GM12878 (cell line): ENCODE results near the gene MYNN. TPM values are rescaled to one million over a fixed set of nuclear protein-coding genes. Genes with fewer than 3 reads are reported as not detected.

Source experiments
- ASH2L ChIP-seq: fragments of 300-600, 200-600 bp; sonication (generic); IDR thresholded peaks from 2 replicates; pipeline ENCODE4 v1.6.1; 2017; ENCODE audit warnings: low read depth, mild to moderate bottlenecking, borderline replicate concordance
- CEBPB ChIP-seq, 2 experiments: fragments of 150-350 bp in 1 of 2; IDR thresholded peaks; 2 replicates each; pipeline ENCODE4 v1.6.1; 2012 to 2014; ENCODE audit warnings: low read depth in 2 of 2, low read length in 2 of 2, borderline replicate concordance in 1 of 2, inconsistent platforms in 1 of 2
- CREB1 ChIP-seq: IDR thresholded peaks from 2 replicates; pipeline ENCODE4 v1.6.1; 2012; ENCODE audit warnings: low read depth, mild to moderate bottlenecking, inconsistent platforms
- EED ChIP-seq: sonication (generic); IDR thresholded peaks from 2 replicates; pipeline ENCODE4 v1.6.1; 2016; ENCODE audit warnings: antibody characterized with exemption, low read depth
- EP300 ChIP-seq, 2 experiments: fragments of 150-350 bp in 1 of 2; IDR thresholded peaks; 2 replicates each; pipeline ENCODE4 v1.6.1; 2011 to 2012; ENCODE audit warnings: low read depth in 2 of 2, low read length in 2 of 2, borderline replicate concordance in 1 of 2, improper control_type of control experiment in 1 of 2, inconsistent platforms in 1 of 2; ENCODE audit not compliant: control insufficient read depth in 1 of 2
- GABPA ChIP-seq: IDR thresholded peaks from 2 replicates; pipeline ENCODE4 v1.6.1; 2014; ENCODE audit warnings: antibody characterized with exemption, low read depth, mild to moderate bottlenecking, inconsistent platforms
- IRF4 ChIP-seq: IDR thresholded peaks from 2 replicates; pipeline ENCODE4 v1.6.1; 2011; ENCODE audit warnings: low read depth, low read length
- MTA3 ChIP-seq: IDR thresholded peaks from 2 replicates; pipeline ENCODE4 v1.6.1; 2012; ENCODE audit warnings: low read length, inconsistent platforms, borderline replicate concordance
- PML ChIP-seq: IDR thresholded peaks from 2 replicates; pipeline ENCODE4 v1.6.1; 2012; ENCODE audit warnings: low read length, inconsistent platforms
- RB1 ChIP-seq: fragments of 450-650 bp; formaldehyde crosslinking; IDR thresholded peaks from 2 replicates; pipeline ENCODE4 v1.6.1; 2017; ENCODE audit warnings: mild to moderate bottlenecking, borderline replicate concordance
- RBBP5 ChIP-seq: fragments of 200-600 bp; sonication (generic); conservative IDR thresholded peaks from 2 replicates; pipeline ENCODE4 v1.6.1; 2016
- SIX5 ChIP-seq: IDR thresholded peaks from 2 replicates; pipeline ENCODE4 v1.6.1; 2011; ENCODE audit warnings: mild to moderate bottlenecking, low read depth, low read length, moderate library complexity; ENCODE audit not compliant: severe bottlenecking
- SMARCA5 ChIP-seq: fragments of 450-650 bp; IDR thresholded peaks from 2 replicates; pipeline ENCODE4 v1.6.1; 2017; ENCODE audit warnings: mild to moderate bottlenecking
- SREBF2 ChIP-seq: IDR thresholded peaks from 2 replicates; pipeline ENCODE4 v1.6.1; 2012; ENCODE audit warnings: mild to moderate bottlenecking, low read length
- TCF7 ChIP-seq: IDR thresholded peaks from 2 replicates; pipeline ENCODE4 v1.6.1; 2014; ENCODE audit warnings: antibody characterized with exemption, borderline replicate concordance
- YY1 ChIP-seq: IDR thresholded peaks from 2 replicates; pipeline ENCODE4 v1.6.1; 2011; ENCODE audit warnings: low read depth, mild to moderate bottlenecking, low read length
- ZBED1 ChIP-seq: IDR thresholded peaks from 2 replicates; pipeline ENCODE4 v1.6.1; 2016; ENCODE audit warnings: borderline replicate concordance
- ZSCAN29 ChIP-seq: fragments of 450-650 bp; IDR thresholded peaks from 2 replicates; pipeline ENCODE4 v1.6.1; 2017; ENCODE audit warnings: mild to moderate bottlenecking, moderate library complexity
- polyA plus RNA-seq, 11 experiments: library from polyadenylated mRNA; depleted of rRNA in 4 of 11; unstranded in 6 of 11; stranded (reverse) in 5 of 11; fragments of >200 nt; fragmentation: Nextera tagmentation in 4 of 11; fragmentation: Illumina TruSeq in 1 of 11; extraction: Ambion mirVana in 4 of 11; extraction: Trizol in 1 of 11; gene quantifications; 1 replicate in 1 of 11; 2 replicates in 10 of 11; pipeline versions ENCODE4 v1.2.1 to v1.2.3, GENCODE V29; 2011 to 2016; ENCODE audit warnings: inconsistent platforms in 2 of 11, missing spikeins in 2 of 11, low read depth in 1 of 11
- total RNA-seq, 4 experiments: library from RNA; depleted of rRNA in 3 of 4; stranded (reverse); fragments of >200 nt in 3 of 4; fragmentation: Illumina TruSeq in 1 of 4; extraction: Trizol in 1 of 4; gene quantifications; 2 replicates each; pipeline versions ENCODE4 v1.2.1 to v1.2.3, GENCODE V29; 2013 to 2021
- TF ChIP-seq, protein P1 (sequence below): fragments of 450-650 bp; IDR thresholded peaks from 2 replicates; pipeline ENCODE4 v1.6.1; 2016; ENCODE audit warnings: mild to moderate bottlenecking, moderate library complexity, borderline replicate concordance
- TF ChIP-seq, protein P2 (sequence below): fragments of 450-650 bp; conservative IDR thresholded peaks from 2 replicates; pipeline ENCODE4 v1.6.1; 2017; ENCODE audit warnings: mild to moderate bottlenecking, moderate library complexity
- TF ChIP-seq, protein P3 (sequence below): fragments of 450-650 bp; IDR thresholded peaks from 2 replicates; pipeline ENCODE4 v1.6.1; 2017; ENCODE audit warnings: mild to moderate bottlenecking, low read depth, inconsistent platforms; ENCODE audit not compliant: poor library complexity, severe bottlenecking

MYNN gene
- total and polyA plus RNA-seq, 10 of the 15 experiments (the other 5 are each of a cell fraction or from before 2014, with no cell fraction given) = 8.8 to 20.5 (median 15.8) TPM

DNA sequence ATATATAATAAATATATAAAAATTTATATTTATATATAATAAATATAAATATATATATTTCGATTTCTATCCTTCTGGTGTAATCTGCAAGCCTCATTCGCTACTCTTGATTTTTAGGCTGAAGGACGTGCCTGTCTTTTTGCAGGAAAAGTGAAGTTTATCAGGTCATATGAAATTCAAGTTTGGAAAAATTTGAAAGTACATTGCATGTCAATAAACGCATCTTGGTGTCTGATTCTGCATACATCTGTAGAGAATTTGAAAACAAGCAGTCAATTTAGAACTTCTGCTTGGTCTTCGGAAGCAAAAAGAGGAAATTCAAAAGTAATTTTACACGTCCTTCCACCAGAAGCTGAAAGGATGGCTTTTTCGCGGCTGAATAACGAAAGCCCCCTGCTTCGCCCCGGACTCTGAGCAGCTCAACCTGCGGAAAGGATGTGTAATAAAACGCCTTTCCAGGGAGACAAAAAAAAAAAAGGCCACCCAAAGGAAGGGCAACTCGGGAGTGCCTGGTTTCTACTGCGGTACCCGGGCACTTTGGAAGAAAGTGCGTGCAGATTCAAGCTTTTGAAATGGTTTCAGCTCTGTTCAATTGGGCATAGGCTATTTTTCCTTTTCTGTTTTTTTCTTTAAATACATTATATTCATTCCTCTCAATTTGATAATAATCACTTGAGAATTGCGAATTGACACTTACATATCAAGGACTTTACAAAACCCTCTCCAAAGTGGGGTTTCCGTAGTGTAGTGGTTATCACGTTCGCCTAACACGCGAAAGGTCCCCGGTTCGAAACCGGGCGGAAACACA lies 1.5 kb upstream of the MYNN start (continued):
- TF ChIP-seq, protein P1, sequence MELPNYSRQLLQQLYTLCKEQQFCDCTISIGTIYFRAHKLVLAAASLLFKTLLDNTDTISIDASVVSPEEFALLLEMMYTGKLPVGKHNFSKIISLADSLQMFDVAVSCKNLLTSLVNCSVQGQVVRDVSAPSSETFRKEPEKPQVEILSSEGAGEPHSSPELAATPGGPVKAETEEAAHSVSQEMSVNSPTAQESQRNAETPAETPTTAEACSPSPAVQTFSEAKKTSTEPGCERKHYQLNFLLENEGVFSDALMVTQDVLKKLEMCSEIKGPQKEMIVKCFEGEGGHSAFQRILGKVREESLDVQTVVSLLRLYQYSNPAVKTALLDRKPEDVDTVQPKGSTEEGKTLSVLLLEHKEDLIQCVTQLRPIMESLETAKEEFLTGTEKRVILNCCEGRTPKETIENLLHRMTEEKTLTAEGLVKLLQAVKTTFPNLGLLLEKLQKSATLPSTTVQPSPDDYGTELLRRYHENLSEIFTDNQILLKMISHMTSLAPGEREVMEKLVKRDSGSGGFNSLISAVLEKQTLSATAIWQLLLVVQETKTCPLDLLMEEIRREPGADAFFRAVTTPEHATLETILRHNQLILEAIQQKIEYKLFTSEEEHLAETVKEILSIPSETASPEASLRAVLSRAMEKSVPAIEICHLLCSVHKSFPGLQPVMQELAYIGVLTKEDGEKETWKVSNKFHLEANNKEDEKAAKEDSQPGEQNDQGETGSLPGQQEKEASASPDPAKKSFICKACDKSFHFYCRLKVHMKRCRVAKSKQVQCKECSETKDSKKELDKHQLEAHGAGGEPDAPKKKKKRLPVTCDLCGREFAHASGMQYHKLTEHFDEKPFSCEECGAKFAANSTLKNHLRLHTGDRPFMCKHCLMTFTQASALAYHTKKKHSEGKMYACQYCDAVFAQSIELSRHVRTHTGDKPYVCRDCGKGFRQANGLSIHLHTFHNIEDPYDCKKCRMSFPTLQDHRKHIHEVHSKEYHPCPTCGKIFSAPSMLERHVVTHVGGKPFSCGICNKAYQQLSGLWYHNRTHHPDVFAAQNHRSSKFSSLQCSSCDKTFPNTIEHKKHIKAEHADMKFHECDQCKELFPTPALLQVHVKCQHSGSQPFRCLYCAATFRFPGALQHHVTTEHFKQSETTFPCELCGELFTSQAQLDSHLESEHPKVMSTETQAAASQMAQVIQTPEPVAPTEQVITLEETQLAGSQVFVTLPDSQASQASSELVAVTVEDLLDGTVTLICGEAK = peak; percentile 84
- TF ChIP-seq PML (peak; percentile 59; the same call in 1 of the 2 replicates), TCF7 (no peak; the same call in 1 of the 2 replicates), CREB1 (peak; percentile 32; the same call in 1 of the 2 replicates), SMARCA5 (peak; percentile 71), SREBF2 (peak; percentile 97), MTA3 (0 out of 2 replicates have a peak, but pooled peaks have one; percentile 52), RBBP5 (peak; percentile 80; the same call in 1 of the 2 replicates), ZSCAN29 (peak; percentile 76; the same call in 1 of the 2 replicates), EP300 (IDR thresholded peaks at IDR 0.05; ENCODE audit: borderline replicate concordance in 1 of 2, control insufficient read depth in 1 of 2, low read depth in 2 of 2, low read length in 2 of 2) (peak in 1 of 2 experiments; percentile 84; a peak in 2 of 4 replicates), ZBED1 (peak; percentile 49; the same call in 1 of the 2 replicates), ASH2L (0 out of 2 replicates have a peak, but pooled peaks have one; percentile 13), YY1 (peak; percentile 52; the same call in 1 of the 2 replicates), CEBPB (IDR thresholded peaks at IDR 0.05; ENCODE audit: borderline replicate concordance in 1 of 2, low read depth in 2 of 2, low read length in 2 of 2) (0 out of 4 replicates have a peak, but pooled peaks of 1 of the 2 experiments have one; percentile 58), IRF4 (peak; percentile 50; the same call in 1 of the 2 replicates), SIX5 (no peak), RB1 (peak; percentile 67; the same call in 1 of the 2 replicates), EED (peak; percentile 52; the same call in 1 of the 2 replicates), GABPA (peak; percentile 70; the same call in 1 of the 2 replicates)
- TF ChIP-seq, protein P2, sequence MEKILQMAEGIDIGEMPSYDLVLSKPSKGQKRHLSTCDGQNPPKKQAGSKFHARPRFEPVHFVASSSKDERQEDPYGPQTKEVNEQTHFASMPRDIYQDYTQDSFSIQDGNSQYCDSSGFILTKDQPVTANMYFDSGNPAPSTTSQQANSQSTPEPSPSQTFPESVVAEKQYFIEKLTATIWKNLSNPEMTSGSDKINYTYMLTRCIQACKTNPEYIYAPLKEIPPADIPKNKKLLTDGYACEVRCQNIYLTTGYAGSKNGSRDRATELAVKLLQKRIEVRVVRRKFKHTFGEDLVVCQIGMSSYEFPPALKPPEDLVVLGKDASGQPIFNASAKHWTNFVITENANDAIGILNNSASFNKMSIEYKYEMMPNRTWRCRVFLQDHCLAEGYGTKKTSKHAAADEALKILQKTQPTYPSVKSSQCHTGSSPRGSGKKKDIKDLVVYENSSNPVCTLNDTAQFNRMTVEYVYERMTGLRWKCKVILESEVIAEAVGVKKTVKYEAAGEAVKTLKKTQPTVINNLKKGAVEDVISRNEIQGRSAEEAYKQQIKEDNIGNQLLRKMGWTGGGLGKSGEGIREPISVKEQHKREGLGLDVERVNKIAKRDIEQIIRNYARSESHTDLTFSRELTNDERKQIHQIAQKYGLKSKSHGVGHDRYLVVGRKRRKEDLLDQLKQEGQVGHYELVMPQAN = no peak
- TF ChIP-seq, protein P3, sequence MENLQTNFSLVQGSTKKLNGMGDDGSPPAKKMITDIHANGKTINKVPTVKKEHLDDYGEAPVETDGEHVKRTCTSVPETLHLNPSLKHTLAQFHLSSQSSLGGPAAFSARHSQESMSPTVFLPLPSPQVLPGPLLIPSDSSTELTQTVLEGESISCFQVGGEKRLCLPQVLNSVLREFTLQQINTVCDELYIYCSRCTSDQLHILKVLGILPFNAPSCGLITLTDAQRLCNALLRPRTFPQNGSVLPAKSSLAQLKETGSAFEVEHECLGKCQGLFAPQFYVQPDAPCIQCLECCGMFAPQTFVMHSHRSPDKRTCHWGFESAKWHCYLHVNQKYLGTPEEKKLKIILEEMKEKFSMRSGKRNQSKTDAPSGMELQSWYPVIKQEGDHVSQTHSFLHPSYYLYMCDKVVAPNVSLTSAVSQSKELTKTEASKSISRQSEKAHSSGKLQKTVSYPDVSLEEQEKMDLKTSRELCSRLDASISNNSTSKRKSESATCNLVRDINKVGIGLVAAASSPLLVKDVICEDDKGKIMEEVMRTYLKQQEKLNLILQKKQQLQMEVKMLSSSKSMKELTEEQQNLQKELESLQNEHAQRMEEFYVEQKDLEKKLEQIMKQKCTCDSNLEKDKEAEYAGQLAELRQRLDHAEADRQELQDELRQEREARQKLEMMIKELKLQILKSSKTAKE = peak; percentile 84
